OCI-LY7 (cell line): ENCODE data around the gene ZFYVE9.

Experiments used
- CTCF ChIP-seq: fragments of 200-600 bp; sonication (generic); conservative IDR thresholded peaks from 2 replicates; pipeline ENCODE4 v1.5.1; 2014; ENCODE audit warnings: mild to moderate bottlenecking, antibody characterized with exemption, low read length, moderate library complexity, mixed read lengths
- EZH2phosphoT487 ChIP-seq: fragments of 200-600 bp; sonication (generic); IDR thresholded peaks from 2 replicates; pipeline ENCODE4 v1.6.1; 2018; ENCODE audit warnings: low read depth, borderline replicate concordance, mild to moderate bottlenecking, mixed run types, antibody characterized with exemption, low read length, moderate library complexity, mixed read lengths

GRCh38 chr1:52164604-52165003 is 22.7 kb downstream of the ZFYVE9 start:
- TF ChIP-seq CTCF (no peak), EZH2phosphoT487 (no peak)
